Thyroid gland (tissue), 4 donors: ENCODE measurements around the gene WAPL. TPM values are rescaled to one million over a fixed set of nuclear protein-coding genes. Genes with fewer than 3 reads are reported as not detected.

Experiments
- DNase-seq, 2 donors: peaks; one replicate each; pipeline ENCODE4 v3.0.0-alpha.2; 2019
- H3K27ac ChIP-seq, 3 donors: fragments of 200-600 bp; sonication (generic); 1 replicate in 2 of 3; 2 replicates in 1 of 3; pipeline ENCODE4 v1.5.1; 2016 to 2019; ENCODE audit warnings: mild to moderate bottlenecking in 1 of 3, moderate library complexity in 1 of 3
- H3K27me3 ChIP-seq: fragments of 200-600 bp; sonication (generic); one replicate; pipeline ENCODE4 v1.5.1; 2019
- H3K36me3 ChIP-seq, 2 donors: fragments of 200-600 bp; sonication (generic); one replicate each; pipeline ENCODE4 v1.5.1; 2016 to 2019
- H3K4me1 ChIP-seq, 2 donors: fragments of 200-600 bp; sonication (generic); one replicate each; pipeline ENCODE4 v1.5.1; 2017 to 2019
- H3K4me3 ChIP-seq, 3 donors: fragments of 200-600 bp; sonication (generic); replicated peaks in 1 of 3; 1 replicate in 2 of 3; 2 replicates in 1 of 3; pipeline ENCODE4 v1.5.1; 2016; ENCODE audit warnings: mild to moderate bottlenecking in 1 of 3
- H3K9me3 ChIP-seq: fragments of 200-600 bp; sonication (generic); one replicate; pipeline ENCODE4 v1.5.1; 2017
- POLR2A ChIP-seq, 2 donors: fragments of 450-650 bp; IDR thresholded peaks; one replicate each; pipeline ENCODE4 v1.6.1; 2017; ENCODE audit warnings: antibody characterized with exemption in 2 of 2, mild to moderate bottlenecking in 2 of 2, moderate library complexity in 1 of 2
- WGBS, 2 donors: methylation state at CpG; one replicate each; pipeline ENCODE4 v1.1.5; 2017; 5-methylcytosine and 5-hydroxymethylcytosine counted together
- intact Hi-C: fragments of 100-400 bp; cut with DNase I; formaldehyde crosslinking; loops from one replicate; pipeline ENCODE4 v1.15.1; 2023
- small RNA-seq: library from RNA; depleted of rRNA; stranded (forward); fragments of <200 nt; gene quantifications from one replicate; pipeline ENCODE3, GENCODE V24; 2016
- total RNA-seq, 4 donors: library from RNA; depleted of rRNA; stranded (reverse); fragments of >200 nt; gene quantifications; one replicate each; pipeline ENCODE4 v1.2.3, GENCODE V29; 2016
- TF ChIP-seq, protein P1 (sequence below), 6 experiments: fragments of 200-600 bp in 3 of 6; fragments of 450-650 bp in 3 of 6; sonication (generic) in 3 of 6; IDR thresholded peaks; one replicate each; pipeline ENCODE4 v1.5.1; 2016 to 2019; ENCODE audit warnings: antibody characterized with exemption in 6 of 6, mild to moderate bottlenecking in 2 of 6, inconsistent platforms in 1 of 6, moderate library complexity in 1 of 6

WAPL gene
- total RNA-seq, 4 donors from 2014 or later: 44.2 to 62.1 (median 51.7) TPM

DNA sequence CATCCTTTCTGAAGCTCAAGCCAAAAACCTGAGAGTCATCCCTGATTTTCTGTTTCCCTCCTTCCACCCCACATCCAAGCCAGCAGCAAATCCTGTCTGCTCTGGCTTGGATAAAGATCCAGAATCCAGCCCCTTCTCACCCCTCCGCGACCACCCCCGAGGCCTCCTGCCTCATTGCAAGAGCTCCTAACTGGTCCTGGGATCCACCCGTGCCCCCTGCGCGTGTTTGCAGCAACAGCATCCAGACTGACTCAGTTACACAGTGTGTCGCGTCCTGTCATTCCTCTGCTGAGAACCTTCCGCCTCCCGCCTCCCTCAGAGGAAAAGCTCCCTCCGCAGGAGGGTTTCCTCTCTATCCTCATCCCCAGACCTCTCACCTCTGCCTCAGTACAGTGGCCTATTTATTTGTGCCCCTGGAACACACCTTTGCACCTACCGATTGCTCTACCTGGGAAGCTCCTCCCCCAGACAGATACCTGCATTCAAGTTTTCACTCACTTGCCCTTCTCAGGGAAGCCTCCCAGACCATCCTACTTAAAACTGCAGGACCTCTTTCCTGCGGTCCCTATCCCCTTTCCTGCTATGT, 133.4 kb downstream of the WAPL start:
- Histone ChIP-seq H3K36me3 (no peaks in the 10 kb centered on the region), H3K4me3 (no peak overlapping the region), H3K27me3 (no peaks in the 10 kb centered on the region), H3K4me1 (peaks cover 5% of the 10 kb centered on the region in 2 donors), H3K27ac (no peak overlapping the region), H3K9me3 (no peaks in the 10 kb centered on the region)
- 54 to 64% methylated on average over 13 of the region's 13 CpGs for WGBS, 2 donors
- TF ChIP-seq, protein P1, sequence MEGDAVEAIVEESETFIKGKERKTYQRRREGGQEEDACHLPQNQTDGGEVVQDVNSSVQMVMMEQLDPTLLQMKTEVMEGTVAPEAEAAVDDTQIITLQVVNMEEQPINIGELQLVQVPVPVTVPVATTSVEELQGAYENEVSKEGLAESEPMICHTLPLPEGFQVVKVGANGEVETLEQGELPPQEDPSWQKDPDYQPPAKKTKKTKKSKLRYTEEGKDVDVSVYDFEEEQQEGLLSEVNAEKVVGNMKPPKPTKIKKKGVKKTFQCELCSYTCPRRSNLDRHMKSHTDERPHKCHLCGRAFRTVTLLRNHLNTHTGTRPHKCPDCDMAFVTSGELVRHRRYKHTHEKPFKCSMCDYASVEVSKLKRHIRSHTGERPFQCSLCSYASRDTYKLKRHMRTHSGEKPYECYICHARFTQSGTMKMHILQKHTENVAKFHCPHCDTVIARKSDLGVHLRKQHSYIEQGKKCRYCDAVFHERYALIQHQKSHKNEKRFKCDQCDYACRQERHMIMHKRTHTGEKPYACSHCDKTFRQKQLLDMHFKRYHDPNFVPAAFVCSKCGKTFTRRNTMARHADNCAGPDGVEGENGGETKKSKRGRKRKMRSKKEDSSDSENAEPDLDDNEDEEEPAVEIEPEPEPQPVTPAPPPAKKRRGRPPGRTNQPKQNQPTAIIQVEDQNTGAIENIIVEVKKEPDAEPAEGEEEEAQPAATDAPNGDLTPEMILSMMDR (IDR thresholded peaks at IDR 0.05): no peak
- no peak for TF ChIP-seq POLR2A (IDR thresholded peaks at IDR 0.05)
- no peak for DNase-seq
- intact Hi-C loops: no loop called here

DNA sequence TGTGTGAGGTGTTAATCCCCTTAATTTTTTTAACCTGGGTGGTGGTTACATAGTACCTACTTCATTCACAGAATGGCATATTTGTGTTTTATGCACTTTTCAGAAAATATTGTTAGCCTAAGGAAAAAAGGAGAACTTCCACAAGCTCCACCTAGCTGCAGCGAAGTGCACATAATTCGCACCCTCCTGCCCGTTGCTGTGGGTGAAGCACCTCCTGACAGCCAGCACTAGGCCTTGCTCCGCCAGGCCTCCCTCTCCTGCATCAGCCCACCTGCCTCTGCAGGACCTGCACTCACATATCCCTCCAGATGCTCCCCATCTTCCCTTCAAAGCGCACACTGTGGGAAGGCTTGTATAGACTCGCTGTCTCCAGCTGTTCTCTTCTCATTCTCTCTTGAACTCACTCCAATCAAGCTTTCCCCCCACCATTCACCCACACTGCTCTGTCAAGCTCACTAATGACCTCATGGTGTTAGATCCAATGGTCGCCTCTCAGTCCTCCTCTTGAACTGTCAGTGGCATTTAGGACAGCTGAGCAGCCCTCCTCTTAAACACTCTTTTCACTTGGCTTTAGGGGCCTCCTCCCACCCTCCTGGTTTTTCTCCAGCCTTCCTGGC, 134.3 kb downstream of the WAPL start:
- DNase-seq: no peak
- no peaks in the 10 kb centered on the region for H3K27me3 ChIP-seq
- WGBS, 2 donors: 76 to 79% methylated on average over 7 of the region's 7 CpGs
- no peak overlapping the region for H3K27ac ChIP-seq
- intact Hi-C loops: no loop called here
- no peaks in the 10 kb centered on the region for H3K9me3 ChIP-seq
- H3K4me3 ChIP-seq: no peak overlapping the region
- H3K4me1 ChIP-seq: peaks cover 5% of the 10 kb centered on the region in 2 donors
- no peak for TF ChIP-seq POLR2A (IDR thresholded peaks at IDR 0.05)
- TF ChIP-seq, protein P1 (IDR thresholded peaks at IDR 0.05): no peak
- no peaks in the 10 kb centered on the region for H3K36me3 ChIP-seq

DNA sequence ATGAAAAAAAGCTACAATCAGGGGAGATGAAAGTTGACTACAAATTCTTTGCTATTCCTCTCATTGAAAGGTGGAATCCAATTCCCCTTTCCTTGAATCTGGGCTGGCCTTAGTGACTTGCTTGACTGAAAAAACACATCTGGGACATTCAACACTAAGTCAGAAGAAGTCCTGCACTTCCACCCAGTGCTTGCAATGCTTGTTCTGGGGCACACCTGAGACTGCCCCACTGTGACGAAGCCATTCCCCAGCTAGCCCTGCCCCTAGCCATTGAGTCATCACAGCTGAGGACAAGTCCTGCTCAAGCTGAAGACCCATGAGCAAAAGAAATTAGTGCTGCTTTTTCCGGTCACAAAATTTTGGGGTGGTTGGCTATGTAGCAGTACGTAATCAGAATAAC, 135.8 kb downstream of the WAPL start:
- Histone ChIP-seq H3K27ac (no peak overlapping the region), H3K27me3 (no peaks in the 10 kb centered on the region), H3K9me3 (no peaks in the 10 kb centered on the region), H3K4me1 (peaks cover 5% of the 10 kb centered on the region in 2 donors), H3K36me3 (no peaks in the 10 kb centered on the region), H3K4me3 (no peak overlapping the region)
- intact Hi-C loops: no loop called here
- no peak for TF ChIP-seq POLR2A (IDR thresholded peaks at IDR 0.05)
- TF ChIP-seq, protein P1 (IDR thresholded peaks at IDR 0.05): no peak
- 93 to 98% methylated on average over 3 of the region's 3 CpGs for WGBS, 2 donors
- no peak for DNase-seq

Small RNA genes lying within 50 kb of the gene (small RNA-seq; reads per million reads assigned to genes)
- not detected for gene RNU6-780P

Other genes starting within 250 kb of the WAPL start
- gene GRID1, start 155.0 kb downstream of the WAPL start, total RNA-seq: 10 to 100 TPM; 17.2 to 28.1 (median 23.6) TPM
- gene OPN4, start 132.8 kb upstream of the WAPL start, total RNA-seq: under 1 TPM in 1 of 4 donors, not detected in 3; 0.24 TPM
- gene LDB3, start 146.7 kb upstream of the WAPL start, total RNA-seq: 1 to 10 TPM; 1.5 to 5.5 (median 1.9) TPM
- 10 to 100 TPM; 72.7 to 89.5 (median 84.2) TPM for gene BMPR1A, start 234.8 kb upstream of the WAPL start, total RNA-seq